HepG2 (cell line): ENCODE results near the gene ERFL. TPM values are rescaled to one million over a fixed set of nuclear protein-coding genes. Genes with fewer than 3 reads are reported as not detected.

Source experiments
- ATAC-seq: fragments of 200-7000 bp; cut with Tn5 transposase; 3 replicates; pipeline ENCODE4 v1.9.1; 2020; ENCODE audit warnings: mild to moderate bottlenecking, moderate library complexity
- BruUV-seq: library from RNA; stranded (reverse); fragments of 400-500 nt; replicated peaks from 2 replicates; lab custom pipeline; 2021; lab: Mats Ljungman, UMichigan
- CTCF ChIA-PET: fragments of 300-600 bp; formaldehyde crosslinking; extraction: SDS; loops from one replicate; lab custom pipeline; 2021; ENCODE audit warnings: low total read pairs, inconsistent platforms, low intra/inter-chr PET ratio; lab: Yijun Ruan, JAX
- POLR2A ChIA-PET: fragments of 350-600 bp; sonication (Branson Sonifier 250); formaldehyde crosslinking; loops from one replicate; lab custom pipeline; 2020; ENCODE audit warnings: antibody characterized with exemption, inconsistent platforms; lab: Yijun Ruan, JAX
- DNase-seq: peaks from one replicate; pipeline ENCODE4 v3.0.0-alpha.2; 2015; ENCODE audit warnings: low spot score
- FAIRE-seq: peaks from 3 replicates; lab custom pipeline; 2011; peaks lifted over from hg19 to GRCh38; lab: Jason Lieb, UNC
- H2AFZ ChIP-seq: one replicate; pipeline ENCODE4 v1.6.1; 2011; ENCODE audit warnings: low read length, inconsistent platforms
- H3K27ac ChIP-seq: fragments of 300-600 bp; 3 replicates; pipeline ENCODE4 v1.8.0; 2011; ENCODE audit warnings: mixed run types, mild to moderate bottlenecking, mixed read lengths, low read length, inconsistent platforms; ENCODE audit not compliant: insufficient read depth; ENCODE audit errors: extremely low read length
- H3K27me3 ChIP-seq, 2 experiments: fragments of 200-600 bp in 1 of 2; 2 replicates in 1 of 2; 3 replicates in 1 of 2; pipeline versions ENCODE4 v1.6.0 to v1.8.0; 2011; ENCODE audit warnings: low read length in 2 of 2, mild to moderate bottlenecking in 2 of 2, moderate library complexity in 2 of 2, inconsistent platforms in 1 of 2; ENCODE audit not compliant: insufficient read depth in 2 of 2, control insufficient read depth in 1 of 2
- H3K36me3 ChIP-seq, 2 experiments: fragments of 200-600 bp in 1 of 2; replicated peaks in 1 of 2; 2 replicates in 1 of 2; 3 replicates in 1 of 2; pipeline versions ENCODE4 v1.5.1 to v1.8.0; 2011; ENCODE audit warnings: low read length in 2 of 2, inconsistent platforms in 1 of 2; ENCODE audit not compliant: insufficient read depth in 2 of 2, control insufficient read depth in 1 of 2
- H3K4me1 ChIP-seq: 2 replicates; pipeline ENCODE4 v1.5.1; 2012; ENCODE audit warnings: low read length, inconsistent platforms; ENCODE audit not compliant: insufficient read depth
- H3K4me2 ChIP-seq: 2 replicates; pipeline ENCODE4 v1.6.0; 2011; ENCODE audit warnings: low read depth, low read length, inconsistent platforms
- H3K4me3 ChIP-seq, 3 experiments: fragments of 200-600 bp in 1 of 3; sonication (generic), shearing (Covaris generic) in 1 of 3; replicated peaks in 1 of 3; 2 replicates each; pipeline ENCODE4 v1.5.1; 2011 to 2016; ENCODE audit warnings: low read length in 3 of 3, inconsistent platforms in 2 of 3, low read depth in 2 of 3, mild to moderate bottlenecking in 2 of 3, control low read depth in 1 of 3, mixed read lengths in 1 of 3; ENCODE audit not compliant: insufficient read depth in 1 of 3
- H3K79me2 ChIP-seq: one replicate; pipeline ENCODE4 v1.6.1; 2011; ENCODE audit warnings: low read length, inconsistent platforms; ENCODE audit not compliant: insufficient read depth
- H3K9ac ChIP-seq: 2 replicates; pipeline ENCODE4 v1.6.0; 2011; ENCODE audit warnings: mild to moderate bottlenecking, low read depth, low read length, inconsistent platforms; ENCODE audit not compliant: insufficient read depth
- H3K9me3 ChIP-seq: 2 replicates; pipeline ENCODE4 v1.5.1; 2012; ENCODE audit warnings: mild to moderate bottlenecking, low read length
- H4K20me1 ChIP-seq: 2 replicates; pipeline ENCODE4 v1.6.0; 2011; ENCODE audit warnings: inconsistent platforms, mild to moderate bottlenecking, low read length, moderate library complexity; ENCODE audit not compliant: insufficient read depth
- BHLHE40 ChIP-seq: IDR thresholded peaks from 2 replicates; pipeline ENCODE4 v1.6.1; 2011; ENCODE audit warnings: low read length, improper control_type of control experiment
- GFI1 ChIP-seq: sonication (generic); formaldehyde crosslinking; IDR thresholded peaks from 2 replicates; pipeline ENCODE4 v1.5.0; 2020; ENCODE audit warnings: missing genetic modification reagents, mild to moderate bottlenecking, borderline replicate concordance
- HCFC1 ChIP-seq: fragments of 150-350 bp; IDR thresholded peaks from 2 replicates; pipeline ENCODE4 v1.6.1; 2014; ENCODE audit warnings: low read depth, low read length
- KLF16 ChIP-seq, 2 experiments: sonication (generic) in 1 of 2; formaldehyde crosslinking in 1 of 2; IDR thresholded peaks; 2 replicates each; pipeline versions ENCODE4 v1.6.1 to v1.8.0; 2016 to 2023; ENCODE audit warnings: missing genetic modification reagents in 2 of 2, missing compliant biosample characterization in 1 of 2
- MTA1 ChIP-seq: sonication (generic); formaldehyde crosslinking; IDR thresholded peaks from 2 replicates; pipeline ENCODE4 v1.4.0; 2020; ENCODE audit warnings: missing genetic modification reagents, mild to moderate bottlenecking, borderline replicate concordance
- SATB2 ChIP-seq: sonication (generic); formaldehyde crosslinking; IDR thresholded peaks from 2 replicates; pipeline ENCODE4 v1.5.0; 2020; ENCODE audit warnings: missing genetic modification reagents
- SUZ12 ChIP-seq: fragments of 150-350 bp; IDR thresholded peaks from 2 replicates; pipeline ENCODE4 v1.6.1; 2014; ENCODE audit warnings: low read depth, low read length
- ZBTB7A ChIP-seq: sonication (generic); formaldehyde crosslinking; IDR thresholded peaks from 2 replicates; pipeline ENCODE4 v1.8.0; 2022; ENCODE audit warnings: mild to moderate bottlenecking, missing genetic modification reagents
- ZNF687 ChIP-seq: sonication (generic); formaldehyde crosslinking; IDR thresholded peaks from 2 replicates; pipeline ENCODE4 v1.5.1; 2020; ENCODE audit warnings: mild to moderate bottlenecking, missing genetic modification reagents, moderate library complexity
- ZNF780A ChIP-seq: sonication (generic); formaldehyde crosslinking; IDR thresholded peaks from 2 replicates; pipeline ENCODE4 v1.8.0; 2022; ENCODE audit warnings: mild to moderate bottlenecking, missing genetic modification reagents, moderate library complexity
- WGBS: methylation state at CpG from one replicate; pipeline ENCODE4 v1.1.6; 2017; ENCODE audit warnings: low lambda C conversion rate; 5-methylcytosine and 5-hydroxymethylcytosine counted together
- in situ Hi-C: cut with HindIII; loops from 2 replicates; pipeline ENCODE4 v1.10.0; 2017; ENCODE audit warnings: low pct_unique_long_range_greater_than_20kb; ENCODE audit not compliant: extremely low pct_ligation_motif_present
- intact Hi-C: fragments of 100-400 bp; cut with micrococcal nuclease; formaldehyde crosslinking; loops from one replicate; pipeline ENCODE4 v1.10.0; 2022; ENCODE audit not compliant: unreplicated experiment
- polyA plus RNA-seq, 8 experiments: library from polyadenylated mRNA; depleted of rRNA in 3 of 8; stranded (reverse) in 7 of 8; unstranded in 1 of 8; fragments of >200 nt; fragmentation: Illumina TruSeq in 4 of 8; extraction: Trizol in 4 of 8; gene quantifications; 2 replicates each; pipeline versions ENCODE4 v1.2.1 to v1.2.3, GENCODE V29; 2011 to 2016; ENCODE audit warnings: low read depth in 4 of 8, missing spikeins in 1 of 8, mixed read lengths in 1 of 8; ENCODE audit not compliant: insufficient read depth in 1 of 8
- total RNA-seq, 5 experiments: library from RNA; depleted of rRNA; stranded (reverse); fragments of >200 nt; fragmentation: Illumina TruSeq; extraction: Trizol; gene quantifications; 2 replicates each; pipeline ENCODE4 v1.2.3, GENCODE V29; 2016; ENCODE audit warnings: low read depth in 1 of 5
- TF ChIP-seq, protein P1 (sequence below): sonication (generic); formaldehyde crosslinking; IDR thresholded peaks from 2 replicates; pipeline ENCODE4 v1.8.0; 2022; ENCODE audit warnings: low read depth, missing genetic modification reagents
- TF ChIP-seq, protein P2 (sequence below): sonication (generic); formaldehyde crosslinking; conservative IDR thresholded peaks from 2 replicates; pipeline ENCODE4 v1.4.0; 2020; ENCODE audit warnings: missing genetic modification reagents

The ERFL gene
- total and polyA plus RNA-seq, 2 of the 13 experiments (the other 11 are each of a cell fraction or from before 2014, with no cell fraction given) = not detected

DNA sequence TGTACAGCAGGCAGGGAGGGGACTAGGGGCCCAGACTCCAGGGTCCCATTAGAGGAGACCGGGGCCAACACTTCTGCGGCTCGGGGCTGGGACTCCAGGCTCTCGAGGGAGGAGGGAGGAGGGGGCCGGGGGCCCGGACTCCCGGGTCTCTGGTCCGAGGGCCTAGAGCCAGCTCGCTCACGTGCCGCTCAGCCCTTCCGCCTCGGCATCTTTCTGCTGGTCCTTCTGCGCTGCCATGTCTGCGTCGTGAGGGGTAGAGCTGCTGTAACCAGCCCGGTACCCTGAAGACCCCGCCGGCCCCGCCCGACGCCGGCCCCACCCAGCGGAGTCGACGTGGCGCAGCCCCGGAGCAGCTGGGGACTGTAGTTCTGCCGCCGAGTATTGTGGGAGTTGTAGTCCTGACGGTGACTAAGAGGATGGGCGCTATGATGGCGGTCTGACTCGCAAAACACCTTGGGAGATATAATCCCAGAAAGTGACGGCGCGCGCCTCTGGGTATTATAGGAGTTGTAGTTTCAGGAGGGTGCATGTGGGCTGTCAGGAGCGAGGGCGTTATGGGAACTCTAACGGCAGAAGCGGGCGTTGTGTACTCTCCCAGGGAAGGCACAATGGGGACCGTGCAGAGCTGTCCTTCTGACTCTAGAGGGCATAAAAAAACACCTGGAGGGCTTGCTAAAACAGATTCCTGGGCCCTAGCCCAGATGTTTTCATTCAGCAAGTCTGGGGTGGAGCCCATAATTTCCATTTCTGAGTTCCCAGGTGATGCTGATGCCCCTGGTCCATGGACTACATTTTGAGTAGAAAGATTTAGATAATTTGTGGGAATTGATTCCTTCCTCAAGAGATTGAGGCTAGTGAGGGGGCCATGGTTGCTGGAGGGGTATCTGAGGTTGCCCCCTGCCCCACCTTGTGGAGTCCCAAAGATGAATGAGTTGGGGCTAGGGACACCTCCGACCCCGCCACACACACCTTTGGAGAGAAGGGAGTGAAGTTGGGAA is 31.1 kb upstream of the ERFL start, which contains the start of gene RABAC1:
TSS of gene RABAC1 (minus strand) at position 266 of the 998 bp plus-strand sequence. CDS start at position 237, 29 bp downstream.
- FAIRE-seq (peak; percentile 73), DNase-seq (peak; percentile 83), ATAC-seq (peak; percentile 88)
- Histone ChIP-seq H3K36me3 (no peaks in the 10 kb centered on the region), H3K27me3 (no peaks in the 10 kb centered on the region; a peak in 1 of 5 replicates), H3K4me3 (peak within 1 kb of the TSS; percentile 95 to 99 (median 98)), H2AFZ (peak within 1 kb of the TSS; percentile 97), H3K79me2 (no peaks in the 10 kb centered on the region), H3K27ac (peak within 1 kb of the TSS; percentile 73), H3K4me2 (peak within 1 kb of the TSS; percentile 85), H4K20me1 (0 out of 2 replicates have a peak, but pooled peaks cover 3% of the 10 kb centered on the region), H3K9ac (peak within 1 kb of the TSS; percentile 91), H3K9me3 (no peaks in the 10 kb centered on the region), H3K4me1 (peaks cover 32% of the 10 kb centered on the region)
- 9% methylated on average over 22 of the region's 46 CpGs for WGBS
- in situ Hi-C loops = loop anchor here (5.0 kb wide), 1 partner anchor 77 kb away; the partner anchor contains the start of gene ARHGEF1
- BruUV-seq = no TSS peak
- ChIA-PET POLR2A (interaction anchor here (1.0 to 2.7 kb wide), 7 partner anchors 75 to 520 kb away, joined by 3 to 36 read pairs (median 5); partner anchors contain the start of genes GSK3A and RPS19), CTCF (no interaction called here)
- intact Hi-C loops = loop anchor here (10.0 kb wide), 1 partner anchor 165 kb away; the partner anchor contains the start of gene CEACAM3
- TF ChIP-seq MTA1 (CRISPR knock-in tag) (no peak), HCFC1 (peak; percentile 95), SATB2 (CRISPR knock-in tag) (peak; percentile 15; the same call in 1 of the 2 replicates), ZNF780A (CRISPR knock-in tag) (no peak), KLF16 (CRISPR knock-in tag; IDR thresholded peaks at IDR 0.05) (peak in 1 of 2 experiments; percentile 63; a peak in 1 of 4 replicates), SUZ12 (peak; percentile 80), ZNF687 (CRISPR knock-in tag) (peak; percentile 43; the same call in 1 of the 2 replicates), BHLHE40 (peak; percentile 58; the same call in 1 of the 2 replicates), ZBTB7A (CRISPR knock-in tag) (peak; percentile 77; the same call in 1 of the 2 replicates), GFI1 (CRISPR knock-in tag) (0 out of 2 replicates have a peak, but pooled peaks have one; percentile 4)
- TF ChIP-seq, protein P1, sequence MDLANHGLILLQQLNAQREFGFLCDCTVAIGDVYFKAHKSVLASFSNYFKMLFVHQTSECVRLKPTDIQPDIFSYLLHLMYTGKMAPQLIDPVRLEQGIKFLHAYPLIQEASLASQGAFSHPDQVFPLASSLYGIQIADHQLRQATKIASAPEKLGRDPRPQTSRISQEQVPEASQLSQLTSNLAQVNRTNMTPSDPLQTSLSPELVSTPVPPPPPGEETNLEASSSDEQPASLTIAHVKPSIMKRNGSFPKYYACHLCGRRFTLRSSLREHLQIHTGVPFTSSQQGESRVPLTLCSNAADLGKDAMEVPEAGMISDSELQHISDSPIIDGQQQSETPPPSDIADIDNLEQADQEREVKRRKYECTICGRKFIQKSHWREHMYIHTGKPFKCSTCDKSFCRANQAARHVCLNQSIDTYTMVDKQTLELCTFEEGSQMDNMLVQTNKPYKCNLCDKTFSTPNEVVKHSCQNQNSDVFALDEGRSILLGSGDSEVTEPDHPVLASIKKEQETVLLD = peak; percentile 21; the same call in 1 of the 2 replicates
- TF ChIP-seq, protein P2, sequence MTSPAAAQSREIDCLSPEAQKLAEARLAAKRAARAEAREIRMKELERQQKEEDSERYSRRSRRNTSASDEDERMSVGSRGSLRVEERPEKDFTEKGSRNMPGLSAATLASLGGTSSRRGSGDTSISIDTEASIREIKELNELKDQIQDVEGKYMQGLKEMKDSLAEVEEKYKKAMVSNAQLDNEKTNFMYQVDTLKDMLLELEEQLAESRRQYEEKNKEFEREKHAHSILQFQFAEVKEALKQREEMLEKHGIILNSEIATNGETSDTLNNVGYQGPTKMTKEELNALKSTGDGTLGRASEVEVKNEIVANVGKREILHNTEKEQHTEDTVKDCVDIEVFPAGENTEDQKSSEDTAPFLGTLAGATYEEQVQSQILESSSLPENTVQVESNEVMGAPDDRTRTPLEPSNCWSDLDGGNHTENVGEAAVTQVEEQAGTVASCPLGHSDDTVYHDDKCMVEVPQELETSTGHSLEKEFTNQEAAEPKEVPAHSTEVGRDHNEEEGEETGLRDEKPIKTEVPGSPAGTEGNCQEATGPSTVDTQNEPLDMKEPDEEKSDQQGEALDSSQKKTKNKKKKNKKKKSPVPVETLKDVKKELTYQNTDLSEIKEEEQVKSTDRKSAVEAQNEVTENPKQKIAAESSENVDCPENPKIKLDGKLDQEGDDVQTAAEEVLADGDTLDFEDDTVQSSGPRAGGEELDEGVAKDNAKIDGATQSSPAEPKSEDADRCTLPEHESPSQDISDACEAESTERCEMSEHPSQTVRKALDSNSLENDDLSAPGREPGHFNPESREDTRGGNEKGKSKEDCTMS (CRISPR knock-in tag) = no peak
